ENCODE results near the gene SYNE1.
"Not testable (repeated sequence)": the region's sequence is repeated elsewhere in the genome, so short reads cannot be mapped to it uniquely, and the experiment has no call there.

The SYNE1 gene

DNA sequence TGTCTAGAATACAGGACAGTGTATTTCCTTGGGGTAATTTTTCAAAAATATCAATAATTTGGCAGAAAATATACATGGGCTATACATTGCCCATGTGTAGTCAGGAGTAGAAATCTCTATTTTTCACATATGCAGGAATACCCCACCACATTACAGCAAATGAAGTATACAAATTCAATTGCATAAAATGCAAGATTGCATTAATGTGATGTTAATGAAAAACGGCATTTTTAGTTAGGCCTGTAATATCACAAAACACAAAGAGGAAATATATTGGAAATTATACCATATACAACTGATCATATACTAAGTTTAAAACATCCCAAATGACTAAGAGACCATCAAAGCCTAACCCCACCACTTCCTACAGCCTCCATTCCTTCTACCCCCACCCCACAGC, 154.9 kb downstream of the SYNE1 start:
- DNase-seq (ENCODE audit: low spot score) = no peak

- DNase-seq (ENCODE audit: low spot score) = no peak
These were observed 158.7 kb downstream of the SYNE1 start for GRCh38 chr6:152478377-152479010.

DNA sequence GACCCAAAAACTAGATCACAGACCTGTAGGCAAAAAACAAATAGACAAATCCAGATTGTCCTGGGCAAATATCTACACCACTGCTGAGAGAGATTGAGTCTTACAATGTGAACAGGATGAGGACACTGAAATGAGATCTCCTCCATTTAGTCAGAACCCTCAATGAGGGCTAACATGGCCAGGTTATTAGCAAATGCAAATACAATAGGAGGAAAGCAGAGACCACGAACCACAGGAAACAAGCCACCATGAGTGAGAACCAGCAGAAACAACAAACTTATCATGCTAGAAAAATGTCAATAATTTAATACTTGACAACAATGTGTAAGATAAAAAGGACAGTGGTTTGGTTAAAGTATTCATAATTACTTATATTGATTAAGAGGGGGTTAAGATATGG, 162.8 kb downstream of the SYNE1 start:
- DNase-seq (ENCODE audit: low spot score) = no peak

GRCh38 chr6:152472325-152472724, 164.8 kb downstream of the SYNE1 start:
- DNase-seq (ENCODE audit: low spot score) = no peak

DNA sequence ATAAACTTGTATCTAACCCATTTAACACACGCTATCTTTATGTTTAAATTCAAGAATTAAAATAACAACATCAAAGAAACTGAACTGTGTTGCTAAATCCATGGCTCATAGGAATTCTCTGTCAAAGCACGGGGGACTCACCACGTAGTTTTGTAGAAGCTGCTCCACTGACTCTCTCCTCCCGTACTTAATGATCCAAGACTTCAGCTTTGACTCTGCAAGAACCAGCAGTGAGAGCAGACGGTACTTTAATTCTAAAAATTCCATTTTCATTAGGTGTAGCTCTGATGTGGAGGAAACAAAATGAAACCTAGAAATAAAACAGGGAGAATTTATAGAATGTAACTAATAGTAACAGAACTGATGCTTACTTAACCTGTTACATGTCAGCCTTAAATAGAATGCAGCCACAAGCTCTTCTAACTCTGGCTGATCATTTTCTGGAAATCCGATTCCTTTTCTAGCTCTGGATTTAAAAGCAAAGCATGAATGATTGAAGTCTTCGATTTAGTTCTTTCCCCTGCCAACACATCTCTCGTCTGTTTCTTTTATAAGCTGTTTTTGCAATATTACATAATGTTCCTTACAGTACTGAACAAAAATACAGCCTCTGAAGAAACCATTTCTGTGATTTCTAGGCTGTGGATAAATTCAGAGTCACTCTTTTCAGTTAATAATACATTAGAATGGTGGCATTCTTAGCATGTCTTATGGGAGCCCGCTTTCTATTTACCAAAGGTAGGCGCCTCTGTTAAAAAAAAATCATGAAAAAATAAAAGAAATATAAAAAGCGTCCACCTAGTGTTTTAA, 165.5 kb downstream of the SYNE1 start:
- peak; percentile 10 for DNase-seq (ENCODE audit: low spot score)

- no peak for DNase-seq (ENCODE audit: low spot score)
These were observed 174.0 kb downstream of the SYNE1 start for GRCh38 chr6:152463164-152463563.

DNA sequence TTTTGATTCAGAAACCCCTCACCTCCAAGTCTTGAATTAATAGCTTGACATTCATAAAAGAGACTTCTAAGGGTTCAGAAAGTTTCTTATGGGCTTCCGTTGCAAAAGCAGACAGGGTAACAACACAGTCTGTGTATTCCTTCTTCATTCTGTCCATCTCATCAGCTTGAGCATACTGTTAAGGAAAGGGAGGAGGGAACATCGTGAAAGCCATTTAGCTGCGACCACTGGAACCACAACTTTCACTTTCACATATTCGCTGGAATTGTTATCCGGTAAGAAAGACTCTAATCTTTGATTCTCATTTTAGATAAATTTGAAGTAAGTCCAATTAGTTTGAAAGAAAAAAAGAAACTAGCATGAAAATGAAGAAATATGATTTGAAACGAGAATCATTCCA, 174.4 kb downstream of the SYNE1 start:
- no peak for DNase-seq (ENCODE audit: low spot score)

DNA sequence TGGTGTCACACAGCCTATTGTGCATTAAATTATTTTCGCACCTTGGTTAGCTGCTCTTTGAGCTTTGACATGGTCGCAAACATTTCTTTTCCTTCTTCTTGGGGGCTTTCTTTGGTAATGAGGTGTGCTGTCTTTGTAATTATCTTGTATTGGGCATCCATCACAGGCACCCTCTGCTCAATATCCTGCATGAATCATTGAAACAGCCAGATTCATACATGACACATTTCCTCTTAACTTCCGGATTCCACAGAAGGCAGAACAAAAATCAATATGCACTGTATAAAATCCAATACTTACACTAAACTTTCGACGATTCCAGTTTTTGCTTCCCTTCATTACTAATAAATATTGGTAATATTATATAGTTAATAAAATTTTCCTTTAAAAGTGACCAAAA, 175.6 kb downstream of the SYNE1 start:
- DNase-seq (ENCODE audit: low spot score) = peak; percentile 13

DNA sequence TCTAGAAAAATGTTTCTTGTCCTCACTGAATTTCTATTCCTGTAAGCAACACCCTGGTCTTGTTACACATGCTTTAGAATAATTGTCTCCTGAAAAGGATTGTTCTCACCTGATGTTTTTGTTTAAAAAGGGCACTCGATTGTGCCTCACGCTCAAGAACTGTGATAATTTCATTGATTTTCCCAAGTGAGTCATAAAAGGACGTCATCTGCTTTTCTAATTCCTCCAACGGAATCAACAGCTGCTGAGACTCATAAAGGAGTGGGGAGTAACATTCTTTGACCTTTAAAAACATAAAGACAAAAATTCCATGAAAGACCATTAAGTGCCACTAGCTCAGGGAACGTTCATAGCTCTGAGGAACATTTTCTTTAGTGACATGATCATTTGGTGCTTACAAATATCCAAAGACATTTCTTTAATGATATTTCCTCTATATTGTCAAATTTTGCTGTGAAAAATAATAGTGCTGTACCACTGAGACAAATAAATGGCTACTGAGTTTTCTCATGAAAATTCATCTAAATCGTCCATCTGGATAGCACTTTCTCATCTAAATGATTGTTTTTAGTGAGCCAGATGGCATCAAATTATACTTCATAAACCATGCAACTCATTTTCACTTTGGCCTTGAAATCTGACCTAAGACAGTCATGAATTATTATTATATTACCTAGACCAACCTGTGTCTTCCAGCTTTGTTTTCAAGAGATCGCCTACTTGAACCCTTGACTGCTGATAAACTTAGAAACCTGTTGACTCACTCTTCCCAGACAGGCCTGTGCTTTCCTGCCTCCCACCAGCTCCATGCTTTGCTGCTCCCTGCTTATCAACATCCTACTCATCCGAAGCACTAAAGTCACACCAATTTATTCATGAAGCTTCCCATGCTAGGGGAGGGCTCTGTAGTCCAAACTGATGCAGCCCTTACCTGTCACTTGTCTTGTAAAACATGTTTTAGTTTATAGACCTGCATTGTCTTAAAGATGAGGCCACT, 178.2 kb downstream of the SYNE1 start:
- no peak for DNase-seq (ENCODE audit: low spot score)

- no peak for DNase-seq (ENCODE audit: low spot score)
These were observed 179.1 kb downstream of the SYNE1 start for GRCh38 chr6:152457949-152458624.

GRCh38 chr6:152454003-152454402, 183.2 kb downstream of the SYNE1 start:
- no peak for DNase-seq (ENCODE audit: low spot score)

GRCh38 chr6:152453421-152453820, 183.7 kb downstream of the SYNE1 start:
- no peak for DNase-seq (ENCODE audit: low spot score)

DNA sequence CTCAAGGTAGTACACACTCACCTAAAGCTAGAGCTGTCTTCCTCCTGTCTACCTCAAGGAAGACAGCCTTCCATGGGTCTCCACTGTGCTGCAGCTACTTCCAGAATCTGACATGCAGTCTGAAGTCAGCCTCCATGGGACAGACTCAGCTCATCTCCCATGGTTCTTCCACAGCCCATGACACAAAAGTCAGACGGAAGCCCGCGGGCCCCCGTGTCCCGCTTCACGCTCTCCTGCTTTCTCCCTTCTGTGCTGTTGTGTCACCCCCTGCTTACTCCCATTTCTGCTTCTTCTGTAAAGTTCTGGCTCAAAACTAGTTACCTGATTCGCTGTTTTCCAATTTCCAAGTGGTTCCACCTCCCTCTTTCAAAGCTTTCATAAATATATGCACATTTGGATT, 184.5 kb downstream of the SYNE1 start:
- DNase-seq (ENCODE audit: low spot score) = no peak

GRCh38 chr6:152450519-152450918, 186.6 kb downstream of the SYNE1 start:
- no peak for DNase-seq (ENCODE audit: low spot score)

DNA sequence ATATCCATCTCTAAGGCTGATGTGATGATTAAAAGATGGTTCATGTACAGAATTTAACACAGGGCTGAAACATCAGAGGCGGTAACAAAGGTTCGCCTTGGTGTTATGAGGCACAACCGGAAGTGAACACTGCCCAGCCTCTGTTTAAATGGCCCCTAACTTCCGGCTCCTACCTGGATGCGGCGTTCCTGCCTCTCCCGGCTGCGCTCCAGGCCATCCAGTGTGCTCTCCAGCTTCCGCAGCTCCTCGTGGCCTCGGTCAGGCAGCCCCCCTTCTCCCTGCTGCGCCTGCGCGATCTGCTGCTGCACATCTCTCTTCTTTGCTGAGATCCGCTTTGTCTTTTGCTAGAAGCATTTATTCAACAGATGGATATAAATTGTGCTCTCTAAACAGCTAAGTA, 195.3 kb downstream of the SYNE1 start:
- DNase-seq (ENCODE audit: low spot score) = no peak

- DNase-seq (ENCODE audit: low spot score) = no peak
These were observed 201.3 kb downstream of the SYNE1 start for GRCh38 chr6:152435816-152436215.

GRCh38 chr6:152432758-152433157, 204.4 kb downstream of the SYNE1 start:
- DNase-seq (ENCODE audit: low spot score) = no peak

DNA sequence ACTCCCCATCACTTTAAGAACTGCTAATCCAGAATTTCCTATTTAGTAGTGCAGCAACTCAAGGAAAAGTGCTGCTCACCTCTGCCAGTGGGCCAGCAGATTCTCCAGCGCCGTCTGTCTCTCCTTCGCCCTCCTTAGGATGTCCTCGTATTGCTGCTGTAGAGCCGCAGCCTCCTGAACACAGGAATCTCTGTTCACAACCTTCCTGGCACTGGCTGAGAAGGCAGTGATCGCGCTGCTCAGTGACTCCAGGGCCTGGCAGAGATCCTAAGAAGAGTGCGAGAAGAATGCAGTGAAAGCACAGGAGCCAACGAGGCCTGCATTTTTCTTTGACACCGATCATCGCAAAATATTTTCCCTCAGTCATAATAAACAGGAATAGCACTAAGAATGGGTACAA, 209.0 kb downstream of the SYNE1 start:
- DNase-seq (ENCODE audit: low spot score) = no peak

GRCh38 chr6:152426276-152426675, 210.9 kb downstream of the SYNE1 start:
- DNase-seq (ENCODE audit: low spot score) = no peak

DNA sequence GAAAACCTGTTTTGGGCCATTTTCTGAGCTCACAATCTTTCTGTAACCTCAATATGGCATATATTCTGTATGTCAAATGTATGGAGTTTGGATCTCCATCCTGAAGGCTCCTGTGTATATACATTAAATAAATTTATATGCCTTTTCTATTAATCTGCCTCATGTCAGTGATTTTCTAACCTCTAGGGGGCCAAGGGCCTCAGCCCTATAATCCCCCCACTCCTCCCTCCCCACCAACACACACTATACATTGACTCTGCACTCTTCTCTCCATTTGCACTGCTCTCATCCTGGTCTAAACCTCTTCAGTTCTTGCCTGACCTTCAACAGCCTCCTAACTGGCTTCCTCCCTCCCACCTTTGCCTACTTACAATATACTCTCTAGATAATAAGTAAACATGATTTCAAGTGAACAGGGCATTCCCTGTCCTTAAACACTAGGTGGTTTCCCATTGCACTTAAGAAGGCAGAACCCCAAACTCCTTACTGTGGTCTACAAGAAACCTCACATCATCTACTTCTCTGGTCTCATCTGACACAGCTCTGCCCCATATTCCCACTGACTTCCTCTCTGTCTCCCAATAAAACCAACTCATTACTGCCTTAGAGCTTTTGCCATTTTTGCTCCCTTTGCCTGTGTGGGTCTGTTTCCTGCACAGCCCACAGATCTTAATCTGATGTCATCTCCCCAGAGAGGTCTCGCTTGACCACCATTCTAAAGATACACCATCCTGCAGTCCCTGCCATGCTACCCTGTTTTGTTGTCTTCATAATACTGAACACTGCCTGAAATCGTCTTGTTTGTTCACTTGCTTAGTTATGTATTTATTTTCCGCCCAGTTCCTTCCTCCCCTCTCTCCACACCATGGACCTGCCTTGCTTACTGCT, 213.7 kb downstream of the SYNE1 start:
- no peak for DNase-seq (ENCODE audit: low spot score)

DNA sequence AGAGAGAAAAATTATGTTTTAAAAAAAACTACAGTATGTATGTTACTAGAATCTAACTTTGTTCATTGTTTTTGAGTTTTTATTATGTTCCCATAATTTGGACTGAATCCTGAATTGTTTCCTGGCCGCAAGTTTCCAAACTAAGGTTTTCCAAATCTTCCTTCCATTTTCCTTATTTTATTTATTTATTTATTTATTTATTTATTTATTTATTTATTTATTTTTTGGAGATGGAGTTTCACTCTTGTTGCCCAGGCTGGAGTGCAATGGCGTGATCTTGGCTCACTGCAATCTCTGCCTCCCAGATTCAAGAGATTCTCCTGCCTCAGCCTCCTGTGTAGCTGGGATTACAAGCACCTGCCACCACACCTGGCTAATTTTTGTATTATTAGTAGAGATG, 215.7 kb downstream of the SYNE1 start:
- DNase-seq (ENCODE audit: low spot score) = not testable (repeated sequence)
